GM18511 (cell line): ENCODE measurements around the gene YIF1A.
"Not testable (repeated sequence)": the region's sequence is repeated elsewhere in the genome, so short reads cannot be mapped to it uniquely, and the experiment has no call there.

ENCODE experiments used
- ATAC-seq: cut with Tn5 transposase; IDR thresholded peaks from one replicate; pipeline ENCODE4 v1.9.1; 2021; ENCODE audit warnings: mild to moderate bottlenecking, moderate library complexity; ENCODE audit not compliant: unreplicated experiment

Gene YIF1A

GRCh38 chr11:66326261-66327111 is 37.5 kb upstream of the YIF1A start:
- no peak for ATAC-seq

- no peak for ATAC-seq
These were observed 36.3 kb upstream of the YIF1A start for GRCh38 chr11:66325263-66325671.

- ATAC-seq = no peak
These were observed 35.7 kb upstream of the YIF1A start for GRCh38 chr11:66324664-66325063.

GRCh38 chr11:66323684-66324083 is 34.7 kb upstream of the YIF1A start:
- no peak for ATAC-seq

- no peak for ATAC-seq
These were observed 33.9 kb upstream of the YIF1A start for GRCh38 chr11:66322732-66323427.

- no peak for ATAC-seq
These were observed 32.7 kb upstream of the YIF1A start for GRCh38 chr11:66321606-66322005.

- ATAC-seq = not testable (repeated sequence)
These were observed 31.8 kb upstream of the YIF1A start for GRCh38 chr11:66320748-66321147.

- not testable (repeated sequence) for ATAC-seq
These were observed 31.3 kb upstream of the YIF1A start for GRCh38 chr11:66320289-66320688.

- ATAC-seq = no peak
These were observed 29.6 kb upstream of the YIF1A start for GRCh38 chr11:66318600-66318970.

- no peak for ATAC-seq
These were observed 29.0 kb upstream of the YIF1A start for GRCh38 chr11:66317723-66318599.

GRCh38 chr11:66317322-66317722 is 28.4 kb upstream of the YIF1A start:
- no peak for ATAC-seq

GRCh38 chr11:66316849-66317251 is 27.9 kb upstream of the YIF1A start, which contains the start of gene CD248:
CD248 (minus strand) TSS chr11:66317044; CDS start chr11:66317027, 17 bp downstream.
- ATAC-seq = no peak

GRCh38 chr11:66315921-66316811 is 27.2 kb upstream of the YIF1A start:
- ATAC-seq = no peak

GRCh38 chr11:66315498-66315885 is 26.5 kb upstream of the YIF1A start:
- no peak for ATAC-seq

- no peak for ATAC-seq
These were observed 25.9 kb upstream of the YIF1A start for GRCh38 chr11:66314561-66315497.

- ATAC-seq = no peak
These were observed 25.2 kb upstream of the YIF1A start for GRCh38 chr11:66314186-66314501.

- ATAC-seq = no peak
These were observed 24.6 kb upstream of the YIF1A start for GRCh38 chr11:66313321-66314185.

- ATAC-seq = peak; percentile 58
These were observed 23.8 kb upstream of the YIF1A start for GRCh38 chr11:66312549-66313320.
